IPS-11a (cell line): ENCODE results near the gene NNAT.

Experiments used
- H3K4me3 ChIP-seq: one replicate; pipeline ENCODE4 v1.5.1; 2013; ENCODE audit warnings: low read depth, low read length, control low read depth

NNAT gene

GRCh38 chr20:37565134-37565811 is 44.2 kb downstream of the NNAT start:
- no peak overlapping the region for H3K4me3 ChIP-seq

GRCh38 chr20:37566590-37567330 is 45.7 kb downstream of the NNAT start:
- no peak overlapping the region for H3K4me3 ChIP-seq

GRCh38 chr20:37567331-37567665 is 46.2 kb downstream of the NNAT start:
- H3K4me3 ChIP-seq = no peak overlapping the region

- H3K4me3 ChIP-seq = no peak overlapping the region
Measured at GRCh38 chr20:37567671-37568588, 46.9 kb downstream of the NNAT start.

GRCh38 chr20:37570419-37570818 is 49.4 kb downstream of the NNAT start:
- no peak overlapping the region for H3K4me3 ChIP-seq

GRCh38 chr20:37571033-37571432 is 50.0 kb downstream of the NNAT start:
- H3K4me3 ChIP-seq = no peak overlapping the region
